Cardiac muscle cell (in vitro differentiated cells and primary cell): Measurements from ENCODE around the gene PHF21B. TPM values are rescaled to one million over a fixed set of nuclear protein-coding genes. Genes with fewer than 3 reads are reported as not detected.

ENCODE experiments used
- DNase-seq, 2 donors: peaks; one replicate each; pipeline versions ENCODE4 v3.0.0 to v3.0.0-alpha.2; 2010 to 2017; ENCODE audit warnings: low read depth in 1 of 2, low spot score in 1 of 2
- H3K27ac ChIP-seq: fragments of 200-600 bp; sonication (generic); 2 replicates; pipeline ENCODE4 v1.5.1; 2016
- H3K27me3 ChIP-seq: fragments of 200-600 bp; sonication (generic); 2 replicates; pipeline ENCODE4 v1.6.0; 2016; ENCODE audit warnings: control low read depth
- H3K36me3 ChIP-seq: fragments of 200-600 bp; sonication (generic); 2 replicates; pipeline ENCODE4 v1.5.1; 2016; ENCODE audit warnings: control low read depth
- H3K4me1 ChIP-seq: fragments of 200-600 bp; sonication (generic); 2 replicates; pipeline ENCODE4 v1.8.1; 2017; ENCODE audit warnings: low read depth, mild to moderate bottlenecking, mixed run types
- H3K4me3 ChIP-seq: fragments of 200-600 bp; sonication (generic); 2 replicates; pipeline ENCODE4 v1.5.1; 2016; ENCODE audit warnings: mild to moderate bottlenecking
- H3K9me3 ChIP-seq: fragments of 200-600 bp; sonication (generic); 2 replicates; pipeline ENCODE4 v1.5.1; 2017; ENCODE audit warnings: low read depth, mild to moderate bottlenecking, control low read depth
- CTCF ChIP-seq: IDR thresholded peaks from 2 replicates; pipeline ENCODE4 v1.5.1; 2012; ENCODE audit warnings: low read depth, mild to moderate bottlenecking, low read length
- polyA plus RNA-seq: library from polyadenylated mRNA; unstranded; fragments of >200 nt; fragmentation: Nextera tagmentation; extraction: Ambion mirVana; gene quantifications from 2 replicates; pipeline ENCODE4 v1.2.1, GENCODE V29; 2016
- total RNA-seq: library from RNA; depleted of rRNA; stranded (reverse); fragments of >200 nt; gene quantifications from 2 replicates; pipeline ENCODE4 v1.2.3, GENCODE V29; 2016

PHF21B gene
- total and polyA plus RNA-seq, 2 experiments from 2014 or later: 3.0 to 7.2 TPM

DNA sequence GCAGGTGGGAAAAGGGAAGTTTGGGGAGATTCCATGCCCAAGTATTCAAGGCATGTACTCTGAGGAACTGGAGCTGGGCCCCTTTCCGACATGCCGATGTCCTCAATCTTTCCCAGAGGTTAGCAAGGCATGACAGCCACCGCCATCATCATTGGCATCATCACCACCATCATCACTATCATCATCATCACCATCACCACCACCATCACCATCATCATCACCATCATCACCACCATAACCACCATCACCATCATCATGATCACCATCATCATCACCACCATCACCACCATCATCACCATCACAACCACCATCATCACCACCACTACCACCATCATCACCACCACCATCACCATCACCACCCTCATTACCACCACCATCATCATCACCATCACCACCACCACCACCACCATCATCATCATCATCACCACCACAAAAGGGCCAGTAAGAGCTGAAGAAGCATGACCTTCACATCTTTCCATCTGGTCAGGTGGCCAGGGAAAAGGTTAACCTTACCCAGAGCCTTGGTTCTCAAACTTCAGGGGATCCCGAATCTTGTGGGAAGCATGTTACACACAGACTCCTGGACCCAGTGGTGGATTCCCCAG is 25.8 kb downstream of the PHF21B start:
- DNase-seq: no peak
- no peaks in the 10 kb centered on the region for H3K9me3 ChIP-seq
- TF ChIP-seq CTCF: no peak

DNA sequence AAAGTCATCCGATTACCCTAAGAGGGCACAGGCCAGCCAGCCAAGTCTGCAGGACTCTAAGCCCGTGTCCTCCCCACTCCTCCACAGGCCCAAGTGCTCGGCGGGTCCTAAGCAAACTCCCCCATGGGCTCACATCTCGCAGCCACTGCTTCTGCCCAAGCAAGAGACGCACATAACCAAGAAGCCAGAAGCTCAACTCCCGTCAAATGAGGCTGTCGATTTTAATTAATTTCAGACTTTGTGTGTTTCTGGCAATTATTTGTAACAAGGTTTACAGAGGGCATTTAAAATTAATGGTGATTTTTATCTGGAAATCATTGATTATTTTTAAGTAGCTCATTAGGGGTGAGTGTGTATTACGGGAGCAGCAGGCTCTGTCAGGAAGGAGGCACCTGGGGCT is 27.4 kb downstream of the PHF21B start:
- DNase-seq: no peak
- no peaks in the 10 kb centered on the region for H3K4me1 ChIP-seq
- no peak overlapping the region for H3K4me3 ChIP-seq
- no peaks in the 10 kb centered on the region for H3K9me3 ChIP-seq
- TF ChIP-seq CTCF: no peak
- no peaks in the 10 kb centered on the region for H3K36me3 ChIP-seq
- H3K27me3 ChIP-seq: no peaks in the 10 kb centered on the region
- H3K27ac ChIP-seq: no peak overlapping the region

More for the DNA sequence above, 25.8 kb downstream of the PHF21B start:
- no peaks in the 10 kb centered on the region for H3K4me1 ChIP-seq
- H3K27ac ChIP-seq: no peak overlapping the region
- no peak overlapping the region for H3K4me3 ChIP-seq
- no peaks in the 10 kb centered on the region for H3K27me3 ChIP-seq
- H3K36me3 ChIP-seq: no peaks in the 10 kb centered on the region

GRCh38 chr22:44981857-44982256 is 27.9 kb downstream of the PHF21B start:
- H3K27ac ChIP-seq: no peak overlapping the region
- DNase-seq: no peak
- H3K4me3 ChIP-seq: no peak overlapping the region
- no peaks in the 10 kb centered on the region for H3K36me3 ChIP-seq
- H3K27me3 ChIP-seq: no peaks in the 10 kb centered on the region
- H3K4me1 ChIP-seq: no peaks in the 10 kb centered on the region
- TF ChIP-seq CTCF: no peak
- no peaks in the 10 kb centered on the region for H3K9me3 ChIP-seq

DNA sequence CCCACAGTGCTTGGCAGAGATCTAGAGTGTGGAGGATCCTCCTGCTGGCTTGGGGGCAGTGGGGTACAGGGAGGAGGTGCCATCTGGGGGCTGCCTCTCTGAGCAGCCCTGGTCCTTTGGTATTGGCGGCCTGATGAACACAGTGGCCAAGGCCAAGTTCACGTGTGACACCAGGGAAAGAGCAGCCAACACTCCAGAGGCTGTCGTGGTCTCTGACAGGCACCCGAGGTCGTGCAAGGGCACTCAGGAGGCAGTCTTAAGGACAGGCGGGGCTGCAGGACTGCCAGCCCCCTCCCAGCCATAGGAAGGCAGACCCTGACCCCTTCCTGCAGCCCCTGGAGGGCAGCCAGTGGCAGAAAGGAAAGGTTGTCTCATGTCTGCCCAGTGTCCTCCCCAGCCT is 30.7 kb downstream of the PHF21B start:
- Histone ChIP-seq H3K36me3 (no peaks in the 10 kb centered on the region), H3K9me3 (no peaks in the 10 kb centered on the region), H3K4me1 (no peaks in the 10 kb centered on the region), H3K27me3 (no peaks in the 10 kb centered on the region), H3K4me3 (no peak overlapping the region), H3K27ac (no peak overlapping the region)
- DNase-seq: no peak
- no peak for TF ChIP-seq CTCF

GRCh38 chr22:44975427-44976262 is 34.2 kb downstream of the PHF21B start:
- no peak overlapping the region for H3K27ac ChIP-seq
- no peaks in the 10 kb centered on the region for H3K4me1 ChIP-seq
- no peak overlapping the region for H3K4me3 ChIP-seq
- TF ChIP-seq CTCF: peak; percentile 94
- DNase-seq: peak; percentile 88 to 95
- no peaks in the 10 kb centered on the region for H3K36me3 ChIP-seq
- no peaks in the 10 kb centered on the region for H3K27me3 ChIP-seq
- no peaks in the 10 kb centered on the region for H3K9me3 ChIP-seq
